GM23338 (cell line): ENCODE results near the gene KIF15. TPM values are rescaled to one million over a fixed set of nuclear protein-coding genes. Genes with fewer than 3 reads are reported as not detected.

ENCODE experiments used
- ATAC-seq: fragments of 200-7000 bp; cut with Tn5 transposase; 3 replicates; pipeline ENCODE4 v1.9.1; 2020
- DNase-seq: peaks from one replicate; pipeline ENCODE4 v3.0.0-alpha.2; 2015; ENCODE audit warnings: low spot score
- H2AFZ ChIP-seq: fragments of 200-600 bp; sonication (generic); 2 replicates; pipeline ENCODE4 v1.8.0; 2016; ENCODE audit warnings: antibody characterized with exemption, mild to moderate bottlenecking, moderate library complexity
- H3F3A ChIP-seq: fragments of 200-600 bp; sonication (generic); replicated peaks from 2 replicates; pipeline ENCODE4 v1.8.0; 2017; ENCODE audit warnings: antibody characterized with exemption, mixed run types, low read depth
- H3K27ac ChIP-seq: fragments of 200-600 bp; sonication (generic); 2 replicates; pipeline ENCODE4 v1.6.1; 2016; ENCODE audit warnings: low read depth
- H3K27me3 ChIP-seq: fragments of 200-600 bp; sonication (generic); 2 replicates; pipeline ENCODE4 v1.8.0; 2016; ENCODE audit warnings: mild to moderate bottlenecking, mixed run types, moderate library complexity; ENCODE audit not compliant: insufficient read depth
- H3K36me3 ChIP-seq: fragments of 200-600 bp; sonication (generic); 2 replicates; pipeline ENCODE4 v1.8.0; 2016; ENCODE audit warnings: mild to moderate bottlenecking; ENCODE audit not compliant: insufficient read depth
- H3K4me1 ChIP-seq: fragments of 200-600 bp; sonication (generic); 2 replicates; pipeline ENCODE4 v1.8.0; 2016; ENCODE audit warnings: mild to moderate bottlenecking, moderate library complexity; ENCODE audit not compliant: insufficient read depth
- H3K4me2 ChIP-seq: fragments of 200-600 bp; sonication (generic); 2 replicates; pipeline ENCODE4 v1.7.1; 2017; ENCODE audit warnings: mixed run types
- H3K4me3 ChIP-seq: fragments of 200-600 bp; sonication (generic); 2 replicates; pipeline ENCODE4 v1.6.1; 2016; ENCODE audit warnings: mixed run types
- H3K79me2 ChIP-seq: fragments of 200-600 bp; sonication (generic); replicated peaks from 2 replicates; pipeline ENCODE4 v1.8.0; 2017; ENCODE audit warnings: mild to moderate bottlenecking; ENCODE audit not compliant: insufficient read depth
- H3K9me2 ChIP-seq: fragments of 200-600 bp; sonication (generic); 2 replicates; pipeline ENCODE4 v1.8.0; 2017; ENCODE audit not compliant: insufficient read depth
- H4K20me1 ChIP-seq: fragments of 200-600 bp; sonication (generic); replicated peaks from 2 replicates; pipeline ENCODE4 v1.8.0; 2017; ENCODE audit warnings: mild to moderate bottlenecking; ENCODE audit not compliant: insufficient read depth
- H3K27ac Mint-ChIP-seq: 2 replicates; pipeline ENCODE4 v1.8.0; 2020; ENCODE audit warnings: inconsistent platforms, mild to moderate bottlenecking, moderate library complexity, mixed read lengths
- H3K27me3 Mint-ChIP-seq: 3 replicates; pipeline ENCODE4 v1.8.0; 2022; ENCODE audit warnings: low read depth, mild to moderate bottlenecking, moderate library complexity, mixed read lengths, inconsistent platforms; ENCODE audit not compliant: insufficient read depth, poor library complexity
- H3K36me3 Mint-ChIP-seq: 3 replicates; pipeline ENCODE4 v1.8.0; 2021; ENCODE audit warnings: low read depth, mild to moderate bottlenecking, inconsistent platforms, moderate library complexity, mixed read lengths
- H3K4me1 Mint-ChIP-seq: 3 replicates; pipeline ENCODE4 v1.8.0; 2020; ENCODE audit warnings: mild to moderate bottlenecking, inconsistent platforms, mixed read lengths
- H3K4me3 Mint-ChIP-seq: 3 replicates; pipeline ENCODE4 v1.8.0; 2021; ENCODE audit warnings: moderate library complexity, mild to moderate bottlenecking, inconsistent platforms, mixed read lengths
- H3K9me3 Mint-ChIP-seq: 3 replicates; pipeline ENCODE4 v1.8.0; 2020; ENCODE audit warnings: moderate library complexity, mild to moderate bottlenecking, inconsistent platforms, mixed read lengths
- CREB1 ChIP-seq: fragments of 250-450 bp; sonication (Bioruptor Pico); IDR thresholded peaks from 2 replicates; pipeline ENCODE4 v1.5.0; 2020; ENCODE audit warnings: low read depth, mild to moderate bottlenecking, moderate library complexity
- EZH2 ChIP-seq: fragments of 200-600 bp; sonication (generic); IDR thresholded peaks from one replicate; pipeline ENCODE4 v1.8.0; 2017; ENCODE audit warnings: antibody characterized with exemption, mild to moderate bottlenecking, low read depth; ENCODE audit not compliant: unreplicated experiment
- EZH2phosphoT487 ChIP-seq: fragments of 200-600 bp; sonication (generic); IDR thresholded peaks from one replicate; pipeline ENCODE4 v1.8.1; 2018; ENCODE audit warnings: antibody characterized with exemption; ENCODE audit not compliant: unreplicated experiment
- JUNB ChIP-seq: IDR thresholded peaks from one replicate; pipeline ENCODE4 v1.6.1; 2016; ENCODE audit warnings: antibody characterized with exemption; ENCODE audit not compliant: unreplicated experiment
- NANOG ChIP-seq: IDR thresholded peaks from 2 replicates; pipeline ENCODE4 v1.6.1; 2016; ENCODE audit warnings: antibody characterized with exemption, borderline replicate concordance
- POLR2AphosphoS5 ChIP-seq: IDR thresholded peaks from 2 replicates; pipeline ENCODE4 v1.6.1; 2016; ENCODE audit warnings: antibody characterized with exemption, low read depth
- STAT1 ChIP-seq: IDR thresholded peaks from one replicate; pipeline ENCODE4 v1.6.1; 2016; ENCODE audit warnings: antibody characterized with exemption; ENCODE audit not compliant: unreplicated experiment
- ZNF114 ChIP-seq: fragments of 250-450 bp; sonication (Bioruptor Pico); IDR thresholded peaks from 2 replicates; pipeline ENCODE4 v1.5.0; 2020; ENCODE audit warnings: mild to moderate bottlenecking, moderate library complexity
- ZNF331 ChIP-seq: fragments of 250-450 bp; sonication (Bioruptor Pico); IDR thresholded peaks from 2 replicates; pipeline ENCODE4 v1.5.0; 2020; ENCODE audit warnings: low read depth, mild to moderate bottlenecking, moderate library complexity
- polyA plus RNA-seq: library from polyadenylated mRNA; unstranded; fragments of >200 nt; fragmentation: Nextera tagmentation; extraction: Ambion mirVana; gene quantifications from 2 replicates; pipeline ENCODE4 v1.2.1, GENCODE V29; 2016
- total RNA-seq: library from RNA; depleted of rRNA; stranded (reverse); fragments of >200 nt; shearing (Covaris generic); gene quantifications from 2 replicates; pipeline ENCODE4 v1.2.3, GENCODE V29; 2014
- TF ChIP-seq, protein P1 (sequence below), 2 experiments: fragments of 200-600 bp in 1 of 2; sonication (generic) in 1 of 2; conservative IDR thresholded peaks; 2 replicates each; pipeline versions ENCODE4 v1.5.1 to v1.6.1; 2016 to 2017; ENCODE audit warnings: antibody characterized with exemption in 2 of 2, low read depth in 2 of 2, mild to moderate bottlenecking in 2 of 2, moderate library complexity in 1 of 2
- TF ChIP-seq, protein P2 (sequence below): IDR thresholded peaks from 2 replicates; pipeline ENCODE4 v1.6.1; 2016; ENCODE audit warnings: antibody characterized with exemption
- TF ChIP-seq, protein P3 (sequence below): fragments of 250-450 bp; sonication (Bioruptor Pico); IDR thresholded peaks from 2 replicates; pipeline ENCODE4 v1.5.0; 2020; ENCODE audit warnings: mild to moderate bottlenecking, moderate library complexity
- TF ChIP-seq, protein P4 (sequence below): IDR thresholded peaks from one replicate; pipeline ENCODE4 v1.6.1; 2018; ENCODE audit warnings: antibody characterized with exemption; ENCODE audit not compliant: unreplicated experiment

KIF15 gene
- total and polyA plus RNA-seq, 2 experiments from 2014 or later = 21.2 to 25.8 TPM

DNA sequence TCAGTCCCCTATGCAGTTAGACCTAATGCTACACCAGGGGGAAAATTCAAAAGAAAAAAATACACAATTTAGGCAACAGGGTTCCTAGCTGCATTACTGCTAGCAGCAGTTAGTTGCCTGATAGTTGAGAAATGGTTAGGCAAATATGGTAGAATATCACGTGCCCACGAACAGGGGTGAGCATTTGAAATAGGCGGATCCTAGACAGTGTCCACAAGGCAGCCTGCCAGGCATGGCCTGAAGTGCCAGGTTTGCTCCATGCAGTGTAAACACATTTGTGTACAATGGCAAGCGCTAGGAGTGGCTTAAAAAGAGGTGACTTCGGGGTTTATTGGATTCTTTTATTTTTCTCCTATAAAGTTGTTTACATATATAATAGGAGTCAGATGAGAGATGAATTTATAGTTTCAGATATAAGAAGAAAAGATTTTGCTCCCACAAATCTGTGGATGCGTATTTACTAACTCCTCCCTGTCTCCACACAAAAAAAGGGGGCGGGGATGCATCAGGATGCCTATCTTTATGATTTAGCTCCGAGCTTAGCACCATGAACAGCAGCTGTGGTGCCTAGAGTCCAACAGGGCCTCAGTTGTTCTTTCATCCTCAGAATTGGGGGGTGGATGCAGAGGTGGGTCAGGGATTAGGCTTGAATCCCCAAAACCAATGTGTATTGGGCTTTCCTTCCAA, 108.9 kb downstream of the KIF15 start:
- Histone ChIP-seq H3K9me2 (no peaks in the 10 kb centered on the region), H3K27me3 (no peaks in the 10 kb centered on the region), H3K4me3 (no peak overlapping the region), H3F3A (no peaks in the 10 kb centered on the region), H4K20me1 (no peaks in the 10 kb centered on the region; the same call in 1 of the 2 replicates), H3K4me1 (no peaks in the 10 kb centered on the region), H3K79me2 (no peaks in the 10 kb centered on the region; the same call in 1 of the 2 replicates), H3K4me2 (no peak overlapping the region), H2AFZ (no peak overlapping the region), H3K27ac (no peak overlapping the region), H3K36me3 (no peaks in the 10 kb centered on the region)
- ATAC-seq (no peak), DNase-seq (no peak)
- peaks cover 10% of the 10 kb centered on the region for H3K27me3 Mint-ChIP-seq
- TF ChIP-seq EZH2 = no peak
- TF ChIP-seq ZNF114 = no peak
- TF ChIP-seq CREB1 (CRISPR knock-in tag) = no peak
- TF ChIP-seq, protein P1, sequence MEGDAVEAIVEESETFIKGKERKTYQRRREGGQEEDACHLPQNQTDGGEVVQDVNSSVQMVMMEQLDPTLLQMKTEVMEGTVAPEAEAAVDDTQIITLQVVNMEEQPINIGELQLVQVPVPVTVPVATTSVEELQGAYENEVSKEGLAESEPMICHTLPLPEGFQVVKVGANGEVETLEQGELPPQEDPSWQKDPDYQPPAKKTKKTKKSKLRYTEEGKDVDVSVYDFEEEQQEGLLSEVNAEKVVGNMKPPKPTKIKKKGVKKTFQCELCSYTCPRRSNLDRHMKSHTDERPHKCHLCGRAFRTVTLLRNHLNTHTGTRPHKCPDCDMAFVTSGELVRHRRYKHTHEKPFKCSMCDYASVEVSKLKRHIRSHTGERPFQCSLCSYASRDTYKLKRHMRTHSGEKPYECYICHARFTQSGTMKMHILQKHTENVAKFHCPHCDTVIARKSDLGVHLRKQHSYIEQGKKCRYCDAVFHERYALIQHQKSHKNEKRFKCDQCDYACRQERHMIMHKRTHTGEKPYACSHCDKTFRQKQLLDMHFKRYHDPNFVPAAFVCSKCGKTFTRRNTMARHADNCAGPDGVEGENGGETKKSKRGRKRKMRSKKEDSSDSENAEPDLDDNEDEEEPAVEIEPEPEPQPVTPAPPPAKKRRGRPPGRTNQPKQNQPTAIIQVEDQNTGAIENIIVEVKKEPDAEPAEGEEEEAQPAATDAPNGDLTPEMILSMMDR (conservative IDR thresholded peaks at IDR 0.05; ENCODE audit: low read depth in 2 of 2) = no peak
- TF ChIP-seq POLR2AphosphoS5 = no peak
- TF ChIP-seq ZNF331 (CRISPR knock-in tag) = no peak
- TF ChIP-seq, protein P2, sequence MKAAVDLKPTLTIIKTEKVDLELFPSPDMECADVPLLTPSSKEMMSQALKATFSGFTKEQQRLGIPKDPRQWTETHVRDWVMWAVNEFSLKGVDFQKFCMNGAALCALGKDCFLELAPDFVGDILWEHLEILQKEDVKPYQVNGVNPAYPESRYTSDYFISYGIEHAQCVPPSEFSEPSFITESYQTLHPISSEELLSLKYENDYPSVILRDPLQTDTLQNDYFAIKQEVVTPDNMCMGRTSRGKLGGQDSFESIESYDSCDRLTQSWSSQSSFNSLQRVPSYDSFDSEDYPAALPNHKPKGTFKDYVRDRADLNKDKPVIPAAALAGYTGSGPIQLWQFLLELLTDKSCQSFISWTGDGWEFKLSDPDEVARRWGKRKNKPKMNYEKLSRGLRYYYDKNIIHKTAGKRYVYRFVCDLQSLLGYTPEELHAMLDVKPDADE = no peak
- TF ChIP-seq EZH2phosphoT487 = no peak
- TF ChIP-seq, protein P3, sequence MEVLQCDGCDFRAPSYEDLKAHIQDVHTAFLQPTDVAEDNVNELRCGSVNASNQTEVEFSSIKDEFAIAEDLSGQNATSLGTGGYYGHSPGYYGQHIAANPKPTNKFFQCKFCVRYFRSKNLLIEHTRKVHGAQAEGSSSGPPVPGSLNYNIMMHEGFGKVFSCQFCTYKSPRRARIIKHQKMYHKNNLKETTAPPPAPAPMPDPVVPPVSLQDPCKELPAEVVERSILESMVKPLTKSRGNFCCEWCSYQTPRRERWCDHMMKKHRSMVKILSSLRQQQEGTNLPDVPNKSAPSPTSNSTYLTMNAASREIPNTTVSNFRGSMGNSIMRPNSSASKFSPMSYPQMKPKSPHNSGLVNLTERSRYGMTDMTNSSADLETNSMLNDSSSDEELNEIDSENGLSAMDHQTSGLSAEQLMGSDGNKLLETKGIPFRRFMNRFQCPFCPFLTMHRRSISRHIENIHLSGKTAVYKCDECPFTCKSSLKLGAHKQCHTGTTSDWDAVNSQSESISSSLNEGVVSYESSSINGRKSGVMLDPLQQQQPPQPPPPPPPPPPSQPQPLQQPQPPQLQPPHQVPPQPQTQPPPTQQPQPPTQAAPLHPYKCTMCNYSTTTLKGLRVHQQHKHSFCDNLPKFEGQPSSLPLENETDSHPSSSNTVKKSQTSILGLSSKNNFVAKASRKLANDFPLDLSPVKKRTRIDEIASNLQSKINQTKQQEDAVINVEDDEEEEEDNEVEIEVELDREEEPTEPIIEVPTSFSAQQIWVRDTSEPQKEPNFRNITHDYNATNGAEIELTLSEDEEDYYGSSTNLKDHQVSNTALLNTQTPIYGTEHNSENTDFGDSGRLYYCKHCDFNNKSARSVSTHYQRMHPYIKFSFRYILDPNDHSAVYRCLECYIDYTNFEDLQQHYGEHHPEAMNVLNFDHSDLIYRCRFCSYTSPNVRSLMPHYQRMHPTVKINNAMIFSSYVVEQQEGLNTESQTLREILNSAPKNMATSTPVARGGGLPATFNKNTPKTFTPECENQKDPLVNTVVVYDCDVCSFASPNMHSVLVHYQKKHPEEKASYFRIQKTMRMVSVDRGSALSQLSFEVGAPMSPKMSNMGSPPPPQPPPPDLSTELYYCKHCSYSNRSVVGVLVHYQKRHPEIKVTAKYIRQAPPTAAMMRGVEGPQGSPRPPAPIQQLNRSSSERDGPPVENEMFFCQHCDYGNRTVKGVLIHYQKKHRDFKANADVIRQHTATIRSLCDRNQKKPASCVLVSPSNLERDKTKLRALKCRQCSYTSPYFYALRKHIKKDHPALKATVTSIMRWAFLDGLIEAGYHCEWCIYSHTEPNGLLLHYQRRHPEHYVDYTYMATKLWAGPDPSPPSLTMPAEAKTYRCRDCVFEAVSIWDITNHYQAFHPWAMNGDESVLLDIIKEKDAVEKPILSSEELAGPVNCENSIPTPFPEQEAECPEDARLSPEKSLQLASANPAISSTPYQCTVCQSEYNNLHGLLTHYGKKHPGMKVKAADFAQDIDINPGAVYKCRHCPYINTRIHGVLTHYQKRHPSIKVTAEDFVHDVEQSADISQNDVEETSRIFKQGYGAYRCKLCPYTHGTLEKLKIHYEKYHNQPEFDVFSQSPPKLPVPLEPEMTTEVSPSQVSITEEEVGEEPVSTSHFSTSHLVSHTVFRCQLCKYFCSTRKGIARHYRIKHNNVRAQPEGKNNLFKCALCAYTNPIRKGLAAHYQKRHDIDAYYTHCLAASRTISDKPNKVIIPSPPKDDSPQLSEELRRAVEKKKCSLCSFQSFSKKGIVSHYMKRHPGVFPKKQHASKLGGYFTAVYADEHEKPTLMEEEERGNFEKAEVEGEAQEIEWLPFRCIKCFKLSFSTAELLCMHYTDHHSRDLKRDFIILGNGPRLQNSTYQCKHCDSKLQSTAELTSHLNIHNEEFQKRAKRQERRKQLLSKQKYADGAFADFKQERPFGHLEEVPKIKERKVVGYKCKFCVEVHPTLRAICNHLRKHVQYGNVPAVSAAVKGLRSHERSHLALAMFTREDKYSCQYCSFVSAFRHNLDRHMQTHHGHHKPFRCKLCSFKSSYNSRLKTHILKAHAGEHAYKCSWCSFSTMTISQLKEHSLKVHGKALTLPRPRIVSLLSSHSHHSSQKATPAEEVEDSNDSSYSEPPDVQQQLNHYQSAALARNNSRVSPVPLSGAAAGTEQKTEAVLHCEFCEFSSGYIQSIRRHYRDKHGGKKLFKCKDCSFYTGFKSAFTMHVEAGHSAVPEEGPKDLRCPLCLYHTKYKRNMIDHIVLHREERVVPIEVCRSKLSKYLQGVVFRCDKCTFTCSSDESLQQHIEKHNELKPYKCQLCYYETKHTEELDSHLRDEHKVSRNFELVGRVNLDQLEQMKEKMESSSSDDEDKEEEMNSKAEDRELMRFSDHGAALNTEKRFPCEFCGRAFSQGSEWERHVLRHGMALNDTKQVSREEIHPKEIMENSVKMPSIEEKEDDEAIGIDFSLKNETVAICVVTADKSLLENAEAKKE (CRISPR knock-in tag) = no peak
- TF ChIP-seq JUNB = no peak
- TF ChIP-seq, protein P4, sequence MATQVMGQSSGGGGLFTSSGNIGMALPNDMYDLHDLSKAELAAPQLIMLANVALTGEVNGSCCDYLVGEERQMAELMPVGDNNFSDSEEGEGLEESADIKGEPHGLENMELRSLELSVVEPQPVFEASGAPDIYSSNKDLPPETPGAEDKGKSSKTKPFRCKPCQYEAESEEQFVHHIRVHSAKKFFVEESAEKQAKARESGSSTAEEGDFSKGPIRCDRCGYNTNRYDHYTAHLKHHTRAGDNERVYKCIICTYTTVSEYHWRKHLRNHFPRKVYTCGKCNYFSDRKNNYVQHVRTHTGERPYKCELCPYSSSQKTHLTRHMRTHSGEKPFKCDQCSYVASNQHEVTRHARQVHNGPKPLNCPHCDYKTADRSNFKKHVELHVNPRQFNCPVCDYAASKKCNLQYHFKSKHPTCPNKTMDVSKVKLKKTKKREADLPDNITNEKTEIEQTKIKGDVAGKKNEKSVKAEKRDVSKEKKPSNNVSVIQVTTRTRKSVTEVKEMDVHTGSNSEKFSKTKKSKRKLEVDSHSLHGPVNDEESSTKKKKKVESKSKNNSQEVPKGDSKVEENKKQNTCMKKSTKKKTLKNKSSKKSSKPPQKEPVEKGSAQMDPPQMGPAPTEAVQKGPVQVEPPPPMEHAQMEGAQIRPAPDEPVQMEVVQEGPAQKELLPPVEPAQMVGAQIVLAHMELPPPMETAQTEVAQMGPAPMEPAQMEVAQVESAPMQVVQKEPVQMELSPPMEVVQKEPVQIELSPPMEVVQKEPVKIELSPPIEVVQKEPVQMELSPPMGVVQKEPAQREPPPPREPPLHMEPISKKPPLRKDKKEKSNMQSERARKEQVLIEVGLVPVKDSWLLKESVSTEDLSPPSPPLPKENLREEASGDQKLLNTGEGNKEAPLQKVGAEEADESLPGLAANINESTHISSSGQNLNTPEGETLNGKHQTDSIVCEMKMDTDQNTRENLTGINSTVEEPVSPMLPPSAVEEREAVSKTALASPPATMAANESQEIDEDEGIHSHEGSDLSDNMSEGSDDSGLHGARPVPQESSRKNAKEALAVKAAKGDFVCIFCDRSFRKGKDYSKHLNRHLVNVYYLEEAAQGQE = no peak
- no peak for TF ChIP-seq STAT1
- TF ChIP-seq NANOG = no peak
- peaks cover 2% of the 10 kb centered on the region; the same call in 2 of the 3 replicates for H3K4me1 Mint-ChIP-seq
- no peak overlapping the region for H3K27ac Mint-ChIP-seq
- peaks cover 24% of the 10 kb centered on the region; the same call in 2 of the 3 replicates for H3K36me3 Mint-ChIP-seq
- no peaks in the 10 kb centered on the region for H3K9me3 Mint-ChIP-seq
- H3K4me3 Mint-ChIP-seq = no peak overlapping the region
